ENCODE data around the gene CDH4. TPM values are rescaled to one million over a fixed set of nuclear protein-coding genes. Genes with fewer than 3 reads are reported as not detected.

The CDH4 gene
- total RNA-seq, 1 experiment from 2014 or later = 25.0 TPM

DNA sequence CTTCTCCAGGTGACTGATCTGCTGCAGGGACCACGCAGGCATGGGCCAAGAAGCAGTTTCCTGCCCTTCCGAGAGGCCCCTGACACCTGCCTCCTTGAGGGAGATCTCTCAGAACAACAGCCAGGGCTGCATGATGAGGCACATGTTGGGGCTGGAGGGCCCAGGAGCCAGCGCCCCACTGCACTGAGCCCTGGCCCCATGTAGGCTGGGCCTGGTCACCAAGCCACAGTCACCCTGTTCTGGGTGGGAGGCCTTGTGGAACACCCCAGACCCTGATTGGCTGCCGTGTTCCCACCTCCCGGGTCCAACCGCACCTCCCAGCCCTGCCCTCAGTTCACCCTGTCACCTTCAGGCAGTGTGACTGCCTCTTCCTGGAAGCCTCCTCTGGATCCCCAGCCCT, 639.4 kb downstream of the CDH4 start:
- Mint-ChIP-seq H3K4me3 (ENCODE audit: unreplicated experiment) (no peak overlapping the region), H3K27me3 (ENCODE audit: insufficient read depth, unreplicated experiment) (peaks cover 7% of the 10 kb centered on the region), H3K4me1 (ENCODE audit: insufficient read depth, unreplicated experiment) (no peaks in the 10 kb centered on the region), H3K9me3 (ENCODE audit: unreplicated experiment) (peaks cover 23% of the 10 kb centered on the region), H3K36me3 (ENCODE audit: insufficient read depth, unreplicated experiment) (peaks cover 13% of the 10 kb centered on the region), H3K27ac (ENCODE audit: low read depth, unreplicated experiment) (no peak overlapping the region)
- ChIA-PET CTCF (interaction anchor here (0.6 kb wide), 1 partner anchor 1465 kb away, joined by 3 read pairs; no protein-coding TSS in a partner anchor), POLR2A (no interaction called here)
- TF ChIP-seq, protein P1, sequence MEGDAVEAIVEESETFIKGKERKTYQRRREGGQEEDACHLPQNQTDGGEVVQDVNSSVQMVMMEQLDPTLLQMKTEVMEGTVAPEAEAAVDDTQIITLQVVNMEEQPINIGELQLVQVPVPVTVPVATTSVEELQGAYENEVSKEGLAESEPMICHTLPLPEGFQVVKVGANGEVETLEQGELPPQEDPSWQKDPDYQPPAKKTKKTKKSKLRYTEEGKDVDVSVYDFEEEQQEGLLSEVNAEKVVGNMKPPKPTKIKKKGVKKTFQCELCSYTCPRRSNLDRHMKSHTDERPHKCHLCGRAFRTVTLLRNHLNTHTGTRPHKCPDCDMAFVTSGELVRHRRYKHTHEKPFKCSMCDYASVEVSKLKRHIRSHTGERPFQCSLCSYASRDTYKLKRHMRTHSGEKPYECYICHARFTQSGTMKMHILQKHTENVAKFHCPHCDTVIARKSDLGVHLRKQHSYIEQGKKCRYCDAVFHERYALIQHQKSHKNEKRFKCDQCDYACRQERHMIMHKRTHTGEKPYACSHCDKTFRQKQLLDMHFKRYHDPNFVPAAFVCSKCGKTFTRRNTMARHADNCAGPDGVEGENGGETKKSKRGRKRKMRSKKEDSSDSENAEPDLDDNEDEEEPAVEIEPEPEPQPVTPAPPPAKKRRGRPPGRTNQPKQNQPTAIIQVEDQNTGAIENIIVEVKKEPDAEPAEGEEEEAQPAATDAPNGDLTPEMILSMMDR (IDR thresholded peaks at IDR 0.05; ENCODE audit: unreplicated experiment) = no peak
- DNase-seq (ENCODE audit: unreplicated experiment) = no peak
- intact Hi-C loops (cut with micrococcal nuclease) = no loop called here
- BruUV-seq (replicated peaks) = no TSS peak

DNA sequence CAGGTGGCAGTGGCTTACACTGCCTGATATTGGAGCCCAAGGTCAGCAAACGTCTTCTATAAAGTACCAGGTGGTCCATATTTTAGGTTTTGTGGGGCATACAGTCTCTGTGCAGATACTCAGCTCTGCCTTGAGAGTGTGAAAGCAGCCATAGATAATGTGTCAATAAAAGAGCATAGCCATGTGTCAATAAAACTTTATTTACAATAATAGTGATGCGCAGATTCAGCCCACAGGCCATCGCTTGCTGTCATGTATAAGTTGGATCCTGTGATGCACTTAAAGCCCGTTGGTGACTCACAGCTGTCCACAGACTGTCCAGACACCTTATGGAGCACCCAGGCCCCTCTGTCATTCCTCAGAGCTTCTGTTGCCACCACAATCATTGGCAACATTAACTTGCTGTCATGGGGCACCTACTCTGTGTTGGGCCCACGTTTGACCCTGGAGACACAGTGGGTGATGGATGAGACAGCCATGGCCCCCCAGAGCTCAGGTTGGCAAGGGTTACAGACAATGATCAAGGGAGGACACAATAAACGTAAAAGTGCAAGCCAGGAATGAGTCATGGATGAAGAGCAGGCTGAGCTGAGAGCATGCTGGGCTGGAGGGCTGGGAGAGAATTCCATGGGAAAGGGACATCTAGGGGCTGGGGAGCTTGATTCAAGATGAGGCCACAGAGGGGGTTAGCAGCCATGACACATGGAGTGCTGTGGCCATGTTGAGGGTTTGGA, 640.0 kb downstream of the CDH4 start:
- no peak overlapping the region for H3K27ac Mint-ChIP-seq (ENCODE audit: low read depth, unreplicated experiment)
- TF ChIP-seq, protein P1 (IDR thresholded peaks at IDR 0.05; ENCODE audit: unreplicated experiment) = no peak
- peaks cover 13% of the 10 kb centered on the region for H3K36me3 Mint-ChIP-seq (ENCODE audit: insufficient read depth, unreplicated experiment)
- no peaks in the 10 kb centered on the region for H3K4me1 Mint-ChIP-seq (ENCODE audit: insufficient read depth, unreplicated experiment)
- intact Hi-C loops (cut with micrococcal nuclease) = no loop called here
- no peak overlapping the region for H3K4me3 Mint-ChIP-seq (ENCODE audit: unreplicated experiment)
- DNase-seq (ENCODE audit: unreplicated experiment) = no peak
- H3K27me3 Mint-ChIP-seq (ENCODE audit: insufficient read depth, unreplicated experiment) = peaks cover 7% of the 10 kb centered on the region
- CTCF ChIA-PET = interaction anchor here (0.5 to 0.9 kb wide), 4 partner anchors 23 to 1465 kb away, joined by 3 to 5 read pairs (median 4); no protein-coding TSS in a partner anchor
- BruUV-seq (replicated peaks) = no TSS peak
- POLR2A ChIA-PET = no interaction called here
- H3K9me3 Mint-ChIP-seq (ENCODE audit: unreplicated experiment) = peaks cover 23% of the 10 kb centered on the region

DNA sequence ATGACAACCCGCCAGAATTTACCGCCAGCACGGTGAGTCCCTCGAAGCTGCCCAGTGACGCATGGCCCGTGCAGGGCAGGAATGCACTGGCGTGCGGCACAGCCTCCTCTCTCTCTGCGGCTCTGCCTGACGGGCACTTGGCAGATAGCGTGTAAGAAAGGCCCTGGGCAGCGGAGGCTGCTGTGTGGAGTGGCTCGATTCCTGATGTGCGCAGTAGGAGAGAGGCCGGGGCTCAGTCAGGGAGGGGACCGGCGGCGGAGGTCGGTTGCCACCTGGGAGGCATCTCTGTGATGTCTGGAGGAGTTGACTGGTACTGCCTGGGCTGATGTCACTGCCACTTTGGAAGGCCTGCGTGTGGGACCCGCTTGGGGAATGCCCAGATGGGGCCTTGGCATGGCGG, 643.0 kb downstream of the CDH4 start:
- no peak overlapping the region for H3K27ac Mint-ChIP-seq (ENCODE audit: low read depth, unreplicated experiment)
- H3K4me1 Mint-ChIP-seq (ENCODE audit: insufficient read depth, unreplicated experiment) = no peaks in the 10 kb centered on the region
- DNase-seq (ENCODE audit: unreplicated experiment) = no peak
- no peaks in the 10 kb centered on the region for H3K27me3 Mint-ChIP-seq (ENCODE audit: insufficient read depth, unreplicated experiment)
- ChIA-PET POLR2A (no interaction called here), CTCF (interaction anchor here (2.0 to 2.1 kb wide), 2 partner anchors 17 to 1684 kb away, joined by 6 to 13 read pairs; no protein-coding TSS in a partner anchor)
- no TSS peak for BruUV-seq (replicated peaks)
- peaks cover 12% of the 10 kb centered on the region for H3K9me3 Mint-ChIP-seq (ENCODE audit: unreplicated experiment)
- no peak overlapping the region for H3K4me3 Mint-ChIP-seq (ENCODE audit: unreplicated experiment)
- peaks cover 6% of the 10 kb centered on the region for H3K36me3 Mint-ChIP-seq (ENCODE audit: insufficient read depth, unreplicated experiment)
- TF ChIP-seq, protein P1 (IDR thresholded peaks at IDR 0.05; ENCODE audit: unreplicated experiment) = no peak
- intact Hi-C loops (cut with micrococcal nuclease) = no loop called here

DNA sequence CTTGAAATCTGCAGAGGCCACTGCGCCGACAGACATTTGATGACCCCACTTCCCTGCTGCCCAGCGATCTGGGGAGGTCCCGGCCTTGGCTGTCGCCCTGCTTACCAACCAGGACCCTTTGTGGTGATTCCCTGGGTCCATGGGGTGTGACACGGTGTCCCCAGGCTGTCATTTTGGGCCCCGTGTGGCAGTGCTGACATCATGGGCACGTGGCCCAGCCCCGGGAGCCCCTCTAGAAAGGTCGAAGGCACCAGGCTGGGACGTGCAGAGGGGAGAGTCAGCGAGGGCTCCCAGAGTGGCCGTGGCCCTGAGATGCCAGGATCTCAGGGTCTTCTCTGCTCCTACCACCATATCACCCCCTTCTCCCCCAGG, 643.6 kb downstream of the CDH4 start:
- DNase-seq (ENCODE audit: unreplicated experiment) = no peak
- no TSS peak for BruUV-seq (replicated peaks)
- TF ChIP-seq, protein P1 (IDR thresholded peaks at IDR 0.05; ENCODE audit: unreplicated experiment) = no peak
- Mint-ChIP-seq H3K27ac (ENCODE audit: low read depth, unreplicated experiment) (no peak overlapping the region), H3K4me1 (ENCODE audit: insufficient read depth, unreplicated experiment) (no peaks in the 10 kb centered on the region), H3K9me3 (ENCODE audit: unreplicated experiment) (peaks cover 6% of the 10 kb centered on the region), H3K27me3 (ENCODE audit: insufficient read depth, unreplicated experiment) (no peaks in the 10 kb centered on the region), H3K36me3 (ENCODE audit: insufficient read depth, unreplicated experiment) (peaks cover 5% of the 10 kb centered on the region), H3K4me3 (ENCODE audit: unreplicated experiment) (no peak overlapping the region)
- CTCF ChIA-PET = interaction anchor here (0.6 to 2.1 kb wide), 33 partner anchors 9 to 1839 kb away, joined by 3 to 29 read pairs (median 4); no protein-coding TSS in a partner anchor
- intact Hi-C loops (cut with micrococcal nuclease) = no loop called here
- POLR2A ChIA-PET = no interaction called here

Measured in MCF 10A (cell line).